Neural cell (in vitro differentiated cells): Measurements from ENCODE around the gene PGM5. TPM values are rescaled to one million over a fixed set of nuclear protein-coding genes. Genes with fewer than 3 reads are reported as not detected.
"Not testable (repeated sequence)": the region's sequence is repeated elsewhere in the genome, so short reads cannot be mapped to it uniquely, and the experiment has no call there.

Experiments used
- H2AFZ ChIP-seq: fragments of 200-600, 300-800 bp; sonication (generic), shearing (Covaris generic); 2 replicates; pipeline ENCODE4 v1.6.0; 2014; ENCODE audit warnings: low read depth, mild to moderate bottlenecking, antibody characterized with exemption, low read length, moderate library complexity
- H3F3A ChIP-seq: fragments of 200-600 bp; shearing (Covaris generic); 2 replicates; pipeline ENCODE4 v1.6.1; 2016; ENCODE audit warnings: mild to moderate bottlenecking, moderate library complexity, mixed read lengths, antibody characterized with exemption, low read length; ENCODE audit not compliant: insufficient read depth, poor library complexity, severe bottlenecking
- H3K27ac ChIP-seq: fragments of 200-600, 300-800 bp; sonication (generic), shearing (Covaris generic); 2 replicates; pipeline ENCODE4 v1.5.1; 2014; ENCODE audit warnings: mild to moderate bottlenecking, low read length, moderate library complexity
- H3K27me3 ChIP-seq: fragments of 300-800, 200-600 bp; sonication (generic), shearing (Covaris generic); 2 replicates; pipeline ENCODE4 v1.6.0; 2014; ENCODE audit warnings: mild to moderate bottlenecking, low read depth, low read length, moderate library complexity; ENCODE audit not compliant: insufficient read depth
- H3K36me3 ChIP-seq: fragments of 300-800, 200-600 bp; sonication (generic), shearing (Covaris generic); 2 replicates; pipeline ENCODE4 v1.5.1; 2014; ENCODE audit warnings: mild to moderate bottlenecking, antibody characterized with exemption, low read length, moderate library complexity; ENCODE audit not compliant: insufficient read depth
- H3K4me2 ChIP-seq: fragments of 300-800, 200-600 bp; sonication (generic), shearing (Covaris generic); 2 replicates; pipeline ENCODE4 v1.6.0; 2014; ENCODE audit warnings: mild to moderate bottlenecking, low read length
- H3K4me3 ChIP-seq: fragments of 300-800, 200-600 bp; sonication (generic), shearing (Covaris generic); 2 replicates; pipeline ENCODE4 v1.5.1; 2014; ENCODE audit warnings: mild to moderate bottlenecking, low read length, moderate library complexity
- H3K79me2 ChIP-seq: fragments of 200-600 bp; shearing (Covaris generic); replicated peaks from 2 replicates; pipeline ENCODE4 v1.6.0; 2014; ENCODE audit warnings: mild to moderate bottlenecking, low read length, moderate library complexity; ENCODE audit not compliant: insufficient read depth
- H3K9ac ChIP-seq: fragments of 300-800, 200-600 bp; sonication (generic), shearing (Covaris generic); 2 replicates; pipeline ENCODE4 v1.6.1; 2016; ENCODE audit warnings: mild to moderate bottlenecking, low read length, mixed read lengths
- H3K9me2 ChIP-seq: fragments of 200-600 bp; shearing (Covaris generic); 2 replicates; pipeline ENCODE4 v1.6.1; 2016; ENCODE audit warnings: mild to moderate bottlenecking, low read length, mixed read lengths; ENCODE audit not compliant: insufficient read depth
- H3K9me3 ChIP-seq: fragments of 200-600, 300-800 bp; sonication (generic), shearing (Covaris generic); 2 replicates; pipeline ENCODE4 v1.6.1; 2016; ENCODE audit warnings: mild to moderate bottlenecking, mixed run types, low read length, moderate library complexity, mixed read lengths
- H4K20me1 ChIP-seq: fragments of 200-600 bp; shearing (Covaris generic); 2 replicates; pipeline ENCODE4 v1.6.1; 2016; ENCODE audit warnings: mild to moderate bottlenecking, mixed run types; ENCODE audit not compliant: insufficient read depth
- polyA minus RNA-seq: library from RNA; depleted of rRNA, polyadenylated mRNA; stranded (reverse); fragments of >200 nt; gene quantifications from 2 replicates; pipeline ENCODE4 v1.2.3, GENCODE V29; 2014
- polyA plus RNA-seq: library from polyadenylated mRNA; depleted of rRNA; stranded (reverse); fragments of >200 nt; gene quantifications from 2 replicates; pipeline ENCODE4 v1.2.3, GENCODE V29; 2014

Gene PGM5
- polyA plus RNA-seq (not detected in 2 replicates), polyA minus RNA-seq (not detected in 2 replicates)

DNA sequence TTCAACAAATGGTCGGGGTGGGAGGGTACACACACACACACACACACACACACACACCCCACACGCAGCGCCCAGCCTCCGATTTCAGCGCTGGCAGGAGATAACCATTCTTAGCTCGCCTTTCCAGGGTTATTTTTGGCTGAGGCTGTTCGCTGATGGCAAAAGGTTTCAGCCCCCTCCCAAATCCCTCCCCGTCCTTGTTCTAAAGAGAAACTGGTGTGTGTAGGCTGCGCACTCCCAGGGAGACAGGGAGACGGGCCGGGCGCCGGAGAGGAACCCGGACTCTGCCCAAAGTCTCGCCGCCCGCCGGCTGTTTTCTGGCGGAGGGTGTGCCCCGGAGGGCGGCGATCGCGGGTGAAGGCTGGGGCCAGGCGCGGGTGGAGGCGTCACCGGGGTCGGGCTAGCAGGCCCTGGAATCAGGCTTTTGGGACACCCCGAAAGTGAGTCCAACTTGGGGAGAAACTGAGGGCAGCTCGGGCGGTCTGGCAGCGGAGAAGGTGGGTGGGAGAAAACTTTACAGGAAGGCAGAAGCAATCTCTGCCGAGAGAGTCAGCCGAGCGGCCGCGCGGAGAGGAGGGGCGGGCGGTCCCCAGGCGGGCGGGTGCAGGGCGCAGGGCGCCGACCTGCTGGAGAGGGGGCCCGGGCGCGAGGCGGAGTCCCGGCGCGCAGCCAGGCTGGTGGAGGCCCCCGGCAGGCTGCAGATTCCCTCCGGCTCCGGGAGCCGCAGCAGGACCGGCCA is at the start of gene PGM5:
PGM5 (plus strand) TSS at position 232 of the 739 bp plus-strand sequence. CDS start 517 bp downstream, outside the sequence.
- H3F3A ChIP-seq, H2AFZ ChIP-seq, H3K36me3 ChIP-seq, H3K27ac ChIP-seq, H3K4me2 ChIP-seq, H3K9ac ChIP-seq, H3K9me2 ChIP-seq, H4K20me1 ChIP-seq, H3K79me2 ChIP-seq, H3K9me3 ChIP-seq: not testable (repeated sequence)
- peak within 1 kb of the TSS; percentile 62 for H3K4me3 ChIP-seq
- H3K27me3 ChIP-seq: peaks cover 17% of the 10 kb centered on the region

DNA sequence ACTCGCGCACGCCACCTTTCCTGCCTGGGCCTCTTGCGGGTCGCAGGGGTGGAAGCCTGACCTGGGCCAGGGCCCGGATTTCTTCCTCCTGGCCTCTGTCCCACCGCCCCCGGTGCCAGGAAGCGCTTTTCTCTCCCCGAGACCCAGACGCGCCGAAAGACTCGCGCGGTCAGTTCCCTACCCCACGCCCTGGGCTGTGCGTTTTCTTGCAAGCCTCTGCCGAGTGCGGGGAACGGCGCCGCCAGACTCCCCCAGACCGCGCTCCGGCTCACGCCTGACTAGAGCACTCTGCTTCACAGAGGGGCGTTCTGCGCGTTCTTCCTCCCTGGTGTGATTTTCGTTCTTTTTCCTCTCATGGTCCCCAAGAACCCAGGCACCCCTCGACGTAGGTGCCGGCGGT is 49.3 kb upstream of the PGM5 start:
- not testable (repeated sequence) for H3K36me3 ChIP-seq, H4K20me1 ChIP-seq, H3K27ac ChIP-seq, H3K4me3 ChIP-seq, H3K9me2 ChIP-seq, H3K27me3 ChIP-seq, H3K79me2 ChIP-seq, H2AFZ ChIP-seq, H3K9me3 ChIP-seq, H3K4me2 ChIP-seq, H3F3A ChIP-seq, H3K9ac ChIP-seq

DNA sequence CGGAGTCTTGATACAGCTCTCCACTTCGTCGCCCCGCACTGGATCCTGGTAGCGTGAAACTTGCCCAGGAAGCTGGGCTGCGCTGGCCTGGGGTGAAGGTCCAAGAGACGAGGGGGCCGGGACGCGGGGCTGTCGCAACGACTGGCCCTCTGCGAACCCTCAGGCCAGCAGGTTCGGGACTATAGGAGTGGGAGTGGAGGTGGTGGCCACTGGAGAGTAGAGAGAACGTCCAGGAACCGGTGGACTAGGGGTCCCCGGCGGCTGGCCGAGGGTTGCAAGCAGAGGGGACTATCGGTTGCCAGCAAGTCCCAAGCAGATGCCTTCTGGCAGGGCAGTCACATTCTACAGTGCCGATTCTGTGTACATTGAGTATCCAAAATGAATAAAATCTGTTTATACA is 48.8 kb upstream of the PGM5 start:
- H4K20me1 ChIP-seq, H3K79me2 ChIP-seq, H3K36me3 ChIP-seq, H3K9ac ChIP-seq, H3K27me3 ChIP-seq, H3F3A ChIP-seq, H3K9me3 ChIP-seq, H3K27ac ChIP-seq, H2AFZ ChIP-seq, H3K9me2 ChIP-seq, H3K4me3 ChIP-seq, H3K4me2 ChIP-seq: not testable (repeated sequence)

DNA sequence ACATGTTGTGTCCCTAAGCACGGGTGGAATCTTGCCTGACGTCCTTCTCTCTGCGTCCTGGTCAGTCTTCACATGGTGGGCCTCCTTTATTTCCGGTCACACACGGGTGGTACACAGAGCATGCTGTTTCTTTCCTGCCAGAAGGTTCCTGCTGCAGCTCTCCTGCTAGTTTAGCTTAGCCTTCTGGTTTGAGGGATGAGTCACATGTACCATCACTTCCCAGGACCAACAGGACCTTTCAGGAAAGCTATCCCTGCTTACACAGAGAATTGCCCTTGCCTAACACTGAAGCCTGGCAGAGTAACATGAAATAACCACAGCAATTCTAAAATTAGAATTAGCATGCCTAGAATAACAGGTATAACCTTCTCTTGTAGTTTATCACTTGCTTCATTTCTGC is 45.2 kb upstream of the PGM5 start:
- H3F3A ChIP-seq, H3K4me3 ChIP-seq, H3K9me3 ChIP-seq, H3K27me3 ChIP-seq, H4K20me1 ChIP-seq, H3K4me2 ChIP-seq, H3K36me3 ChIP-seq, H3K9me2 ChIP-seq, H3K79me2 ChIP-seq, H3K27ac ChIP-seq, H2AFZ ChIP-seq, H3K9ac ChIP-seq: not testable (repeated sequence)

DNA sequence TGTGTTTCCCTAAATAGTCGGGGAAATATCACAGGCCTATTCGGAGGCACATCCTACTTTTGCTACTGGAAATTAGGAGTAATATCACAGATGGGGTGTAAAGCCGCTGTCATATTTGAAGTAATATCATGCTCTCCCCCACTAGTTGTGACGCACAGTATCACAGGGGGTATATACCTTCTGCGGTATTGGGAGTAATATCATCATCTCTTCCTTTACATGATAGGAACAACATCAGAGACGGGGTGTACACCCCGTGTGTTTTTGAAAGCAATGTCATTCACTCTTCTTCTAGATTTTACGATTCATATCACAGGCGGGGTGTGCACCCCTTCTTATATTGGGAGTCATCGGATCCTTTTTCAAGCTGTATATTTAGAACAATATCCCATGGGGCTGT is 38.2 kb upstream of the PGM5 start:
- H3K36me3 ChIP-seq, H3K27ac ChIP-seq, H3K79me2 ChIP-seq, H2AFZ ChIP-seq, H3K9me2 ChIP-seq, H3K4me3 ChIP-seq, H3K9ac ChIP-seq, H3K9me3 ChIP-seq, H3K4me2 ChIP-seq, H3F3A ChIP-seq, H4K20me1 ChIP-seq, H3K27me3 ChIP-seq: not testable (repeated sequence)

DNA sequence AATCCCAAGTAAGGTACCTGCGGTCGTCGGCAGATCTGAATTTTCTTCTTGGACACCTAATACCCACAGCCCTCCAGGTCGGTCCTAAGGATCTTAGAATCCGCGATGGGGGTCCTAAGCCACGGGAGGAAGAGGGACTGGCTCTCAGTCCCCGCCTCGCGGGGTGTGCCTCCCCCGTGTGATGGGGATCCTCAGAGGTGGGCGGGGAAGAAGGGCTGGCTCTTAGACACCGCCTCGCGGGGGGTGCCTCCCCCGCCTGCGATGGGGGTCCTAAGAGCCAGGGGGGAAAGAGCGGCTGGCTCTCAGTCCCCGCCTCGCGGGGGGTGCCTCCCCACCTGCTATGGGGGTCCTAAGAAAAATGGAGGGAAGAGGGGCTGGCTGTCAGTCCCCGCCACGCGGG is 32.7 kb upstream of the PGM5 start:
- not testable (repeated sequence) for H3K4me3 ChIP-seq, H3K9me3 ChIP-seq, H3K9me2 ChIP-seq, H3K4me2 ChIP-seq, H3K36me3 ChIP-seq, H3K27me3 ChIP-seq, H3K27ac ChIP-seq, H4K20me1 ChIP-seq, H2AFZ ChIP-seq, H3K9ac ChIP-seq, H3F3A ChIP-seq, H3K79me2 ChIP-seq

DNA sequence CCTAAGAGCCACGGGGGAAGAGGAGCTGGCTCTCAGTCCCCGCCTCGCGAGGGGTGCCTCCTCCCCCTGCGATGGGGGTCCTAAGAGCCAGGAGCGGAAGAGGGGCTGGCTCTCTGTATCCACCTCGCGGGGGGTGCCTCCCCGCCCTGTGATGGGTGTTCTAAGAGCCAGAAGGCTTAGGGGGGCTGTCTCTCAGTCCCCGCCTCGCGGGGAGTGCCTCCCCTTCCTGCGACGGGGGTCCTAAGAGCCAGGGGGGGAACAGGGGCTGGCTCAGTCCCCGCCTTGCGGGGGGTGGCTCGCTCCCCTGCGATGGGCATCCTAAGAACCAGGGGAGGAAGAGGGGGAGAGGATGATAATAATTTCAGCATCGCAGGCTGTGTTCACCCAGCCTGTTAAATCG is 31.9 kb upstream of the PGM5 start:
- not testable (repeated sequence) for H3K4me2 ChIP-seq, H3K9me2 ChIP-seq, H3K27ac ChIP-seq, H3K9me3 ChIP-seq, H3K9ac ChIP-seq, H3K36me3 ChIP-seq, H4K20me1 ChIP-seq, H3K79me2 ChIP-seq, H3K27me3 ChIP-seq, H3F3A ChIP-seq, H2AFZ ChIP-seq, H3K4me3 ChIP-seq

DNA sequence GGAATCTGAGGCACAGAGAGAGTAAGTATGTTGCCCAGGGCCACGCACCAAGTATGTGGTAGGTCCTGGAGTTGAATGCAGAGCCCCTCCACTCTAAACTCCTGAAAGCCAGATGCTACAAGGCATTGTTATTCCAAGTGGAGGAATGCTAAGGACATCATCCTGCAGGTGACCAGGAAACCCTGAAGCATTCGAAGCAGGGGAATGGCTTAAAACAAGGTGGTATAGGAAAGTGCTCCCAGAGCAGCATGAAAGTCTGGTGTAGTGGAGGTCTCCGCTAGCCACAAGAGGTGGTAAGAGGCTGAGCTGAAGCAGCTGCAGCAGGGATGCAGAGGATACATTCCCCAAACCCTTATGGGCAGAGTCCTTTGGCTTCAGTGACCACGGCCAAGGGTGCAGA is 27.3 kb upstream of the PGM5 start:
- not testable (repeated sequence) for H3F3A ChIP-seq, H3K27me3 ChIP-seq, H3K27ac ChIP-seq, H2AFZ ChIP-seq, H4K20me1 ChIP-seq, H3K36me3 ChIP-seq, H3K4me2 ChIP-seq, H3K9ac ChIP-seq, H3K9me2 ChIP-seq, H3K4me3 ChIP-seq, H3K9me3 ChIP-seq, H3K79me2 ChIP-seq
